PC-9 (cell line): ENCODE measurements around the gene SMIM7.

Experiments
- CTCF ChIP-seq: fragments of 200-600 bp; sonication (generic); conservative IDR thresholded peaks from 2 replicates; pipeline ENCODE4 v1.6.1; 2017; ENCODE audit warnings: mixed run types, antibody characterized with exemption, mild to moderate bottlenecking, moderate library complexity
- EZH2 ChIP-seq: fragments of 200-600 bp; sonication (generic); IDR thresholded peaks from 2 replicates; pipeline ENCODE4 v1.8.0; 2017; ENCODE audit warnings: antibody characterized with exemption, low read depth

GRCh38 chr19:16641695-16642094 is 18.2 kb downstream of the SMIM7 start:
- TF ChIP-seq CTCF = no peak
- TF ChIP-seq EZH2 = no peak
